EH (cell line): Measurements from ENCODE around the gene HGFAC.
A peak's percentile ranks its signal among the peaks of the same experiment; 100 is the strongest.

ENCODE experiments used
- DNase-seq: peaks from one replicate; pipeline ENCODE4 v3.0.0-alpha.2; 2015; ENCODE audit warnings: low read depth

Gene HGFAC

DNA sequence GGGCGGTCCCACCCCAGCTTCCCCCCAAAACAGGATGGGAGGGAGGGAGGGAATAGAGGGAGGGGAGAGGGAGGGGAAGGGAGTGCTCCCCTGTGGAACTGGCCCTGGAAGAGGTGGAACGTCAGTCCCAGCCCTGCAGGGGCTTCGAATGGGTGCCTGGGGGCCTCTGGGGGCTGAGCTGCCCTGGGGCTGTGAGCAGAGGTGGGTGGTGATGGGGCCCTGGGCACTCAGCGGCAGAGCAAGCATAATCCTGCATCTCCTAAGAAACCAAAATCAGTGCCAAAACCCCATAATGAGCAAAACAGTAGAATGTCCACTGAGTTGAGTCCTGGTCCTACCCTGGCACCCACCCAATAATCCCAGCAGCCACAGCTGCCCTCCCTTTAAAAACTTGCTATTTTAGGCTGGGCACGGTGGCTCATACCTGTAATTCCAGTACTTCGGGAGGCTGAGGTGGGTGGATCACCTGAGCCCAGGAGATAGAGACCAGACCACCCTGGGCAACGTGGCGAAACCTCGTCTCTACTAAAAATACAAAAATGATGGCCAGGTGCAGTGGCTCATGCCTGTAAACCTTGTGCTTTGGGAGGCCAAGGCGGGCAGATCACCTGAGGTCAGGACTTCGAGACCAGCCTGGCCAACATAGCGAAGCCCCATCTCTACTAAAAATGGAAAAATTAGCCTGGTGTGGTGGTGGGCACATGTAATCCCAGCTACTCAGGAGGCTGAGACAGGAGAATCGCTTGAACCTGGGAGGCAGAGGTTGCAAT lies 32.4 kb downstream of the HGFAC start:
- DNase-seq: no peak

DNA sequence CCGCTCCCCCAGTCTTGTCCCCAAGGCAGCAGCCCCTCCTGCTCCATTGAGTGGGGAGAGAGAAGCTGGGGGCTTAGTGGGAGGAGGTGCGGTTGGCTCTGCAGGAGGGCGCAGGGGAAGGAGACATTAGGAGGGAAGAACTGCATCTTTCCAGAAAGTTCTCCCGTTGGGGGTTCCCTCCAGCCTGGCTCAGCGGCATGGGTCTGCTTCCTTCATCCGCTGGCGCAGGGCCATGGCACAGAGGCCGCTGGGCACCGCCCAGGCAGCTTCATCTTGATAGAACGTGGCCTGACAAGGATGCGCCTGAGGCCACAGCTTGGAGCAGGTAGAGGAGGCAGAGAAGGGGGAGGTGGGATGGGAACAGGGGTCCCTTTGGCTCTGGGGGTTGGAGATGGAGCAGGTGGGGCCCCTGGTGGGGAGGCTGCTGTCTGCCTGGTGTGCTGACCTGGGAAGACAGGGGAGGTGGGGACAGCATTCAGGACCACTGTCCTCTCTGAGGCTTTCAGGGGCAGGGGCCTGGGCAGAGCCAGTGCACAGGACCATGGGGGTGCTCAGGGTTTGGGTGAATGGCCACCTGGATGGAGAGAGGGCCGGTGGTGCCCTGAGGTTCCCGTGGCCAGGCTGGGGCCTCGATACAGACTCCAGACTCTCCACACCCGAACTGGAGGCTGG lies 33.4 kb downstream of the HGFAC start:
- DNase-seq: no peak

DNA sequence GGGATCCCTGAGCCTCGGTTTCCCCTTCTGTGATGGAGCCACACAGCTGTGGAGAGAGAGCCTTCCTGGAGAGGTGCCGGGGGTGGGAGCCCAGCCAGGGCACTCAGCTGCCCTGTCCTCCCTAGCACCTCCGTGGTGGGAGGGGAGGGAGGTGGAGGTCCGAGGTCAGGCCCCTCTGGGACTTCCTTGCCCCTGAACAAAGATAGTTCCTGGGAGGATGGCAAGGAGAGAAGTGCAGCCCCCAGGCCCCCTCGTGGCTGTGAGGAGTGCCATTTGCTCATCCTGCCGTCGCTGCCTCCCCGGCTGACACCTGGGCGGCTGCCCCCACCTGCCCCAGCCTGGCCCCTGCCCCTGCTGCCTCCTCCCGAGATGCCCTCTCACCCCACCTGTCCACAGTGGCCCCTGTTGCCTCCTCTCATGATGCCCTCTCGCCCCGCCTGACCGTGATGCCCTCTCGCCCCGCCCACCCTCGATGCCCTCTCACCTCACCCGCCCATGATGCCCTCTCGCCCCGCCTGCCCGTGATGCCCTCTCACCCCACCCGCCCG lies 34.0 kb downstream of the HGFAC start:
- DNase-seq: no peak

DNA sequence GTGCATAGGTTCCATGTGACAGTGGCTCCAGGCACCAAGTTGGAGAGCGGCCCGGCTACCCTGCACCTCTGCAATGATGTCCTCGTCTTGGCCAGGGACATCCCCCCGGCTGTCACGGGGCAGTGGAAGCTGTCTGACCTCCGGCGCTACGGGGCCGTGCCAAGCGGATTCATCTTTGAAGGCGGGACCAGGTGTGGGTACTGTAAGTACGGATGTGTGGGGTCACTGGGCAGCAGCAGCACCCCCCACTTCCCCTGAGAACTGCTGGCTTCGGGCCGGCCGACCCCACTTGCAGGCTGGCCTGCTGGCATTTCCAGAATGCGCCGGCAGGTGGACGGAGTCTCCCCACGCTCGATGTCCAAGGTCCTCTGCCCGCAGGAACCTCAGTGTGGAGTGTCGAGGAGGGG lies 34.6 kb downstream of the HGFAC start:
- no peak for DNase-seq

DNA sequence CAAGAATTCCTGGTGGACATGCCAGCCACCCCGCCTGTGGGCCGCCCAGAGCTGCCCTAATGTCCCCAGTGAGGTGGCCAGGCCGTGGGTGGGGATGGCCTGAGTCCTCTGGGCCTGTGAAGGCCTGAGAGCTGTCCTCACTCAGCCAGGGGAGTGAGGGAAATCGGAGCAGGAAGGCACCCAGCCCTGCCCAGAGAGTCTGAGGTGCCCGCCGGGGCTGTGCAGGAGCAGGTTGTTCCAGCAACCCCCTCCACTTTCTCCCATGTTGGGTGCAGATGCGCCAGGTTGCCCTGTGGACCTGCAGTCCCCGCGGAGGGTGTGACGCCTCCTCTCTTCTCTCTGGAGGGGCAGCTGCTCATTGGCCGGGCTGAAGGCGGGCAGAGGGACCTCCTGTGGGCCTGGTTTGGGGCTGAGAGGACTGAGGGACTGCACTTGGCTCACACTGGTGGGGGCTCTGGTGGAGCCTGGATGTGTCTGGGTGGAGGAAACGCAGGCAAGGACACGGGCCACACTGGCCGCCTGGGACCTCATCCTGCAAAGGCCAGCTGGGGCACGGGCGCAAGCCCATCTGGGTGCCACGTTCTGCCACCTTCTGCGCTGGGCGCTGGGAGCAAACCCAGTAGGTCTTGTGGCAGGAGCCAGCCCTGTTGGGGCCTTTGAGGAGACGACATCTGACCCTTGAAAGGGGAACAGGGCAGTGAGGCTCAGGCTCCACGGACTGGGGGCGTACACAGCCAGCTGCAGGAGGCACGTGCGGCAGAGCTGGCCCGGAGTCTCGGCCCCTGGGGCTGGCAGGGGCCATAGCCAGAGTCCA lies 35.4 kb downstream of the HGFAC start:
- DNase-seq: no peak

DNA sequence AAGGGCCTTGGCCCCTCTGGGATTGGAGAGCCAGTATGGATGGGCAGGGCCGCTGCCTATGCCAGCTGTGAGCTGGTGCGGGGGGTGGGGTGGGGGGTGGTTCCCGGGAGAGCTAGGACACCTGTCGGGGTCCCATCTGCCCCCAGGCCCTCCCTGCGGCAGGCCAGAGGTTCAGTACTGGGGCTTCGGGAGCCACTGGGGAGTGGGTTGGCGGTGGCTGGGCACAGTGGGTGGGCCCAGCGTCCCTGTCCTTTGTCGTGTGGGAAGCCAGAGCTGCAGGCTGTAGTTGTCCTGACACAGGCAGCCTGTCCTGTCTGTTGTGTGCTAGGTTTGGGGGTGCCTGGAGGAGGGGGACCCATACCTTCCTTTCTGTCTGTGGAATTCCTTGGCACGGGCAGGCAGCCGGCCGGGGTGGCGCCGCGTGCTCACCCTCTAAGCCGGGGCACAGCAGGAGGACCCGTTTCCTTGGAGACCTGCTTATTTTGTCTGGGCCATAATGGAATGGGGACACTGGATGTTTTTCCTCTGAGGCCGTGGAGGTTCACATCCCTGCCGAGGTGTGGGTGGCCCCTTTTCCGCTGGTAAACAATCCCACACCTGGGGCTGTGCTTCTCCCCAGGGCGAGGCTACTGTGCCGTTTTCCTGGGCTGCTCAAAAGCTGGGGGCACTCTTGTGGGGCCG lies 36.1 kb downstream of the HGFAC start:
- no peak for DNase-seq

DNA sequence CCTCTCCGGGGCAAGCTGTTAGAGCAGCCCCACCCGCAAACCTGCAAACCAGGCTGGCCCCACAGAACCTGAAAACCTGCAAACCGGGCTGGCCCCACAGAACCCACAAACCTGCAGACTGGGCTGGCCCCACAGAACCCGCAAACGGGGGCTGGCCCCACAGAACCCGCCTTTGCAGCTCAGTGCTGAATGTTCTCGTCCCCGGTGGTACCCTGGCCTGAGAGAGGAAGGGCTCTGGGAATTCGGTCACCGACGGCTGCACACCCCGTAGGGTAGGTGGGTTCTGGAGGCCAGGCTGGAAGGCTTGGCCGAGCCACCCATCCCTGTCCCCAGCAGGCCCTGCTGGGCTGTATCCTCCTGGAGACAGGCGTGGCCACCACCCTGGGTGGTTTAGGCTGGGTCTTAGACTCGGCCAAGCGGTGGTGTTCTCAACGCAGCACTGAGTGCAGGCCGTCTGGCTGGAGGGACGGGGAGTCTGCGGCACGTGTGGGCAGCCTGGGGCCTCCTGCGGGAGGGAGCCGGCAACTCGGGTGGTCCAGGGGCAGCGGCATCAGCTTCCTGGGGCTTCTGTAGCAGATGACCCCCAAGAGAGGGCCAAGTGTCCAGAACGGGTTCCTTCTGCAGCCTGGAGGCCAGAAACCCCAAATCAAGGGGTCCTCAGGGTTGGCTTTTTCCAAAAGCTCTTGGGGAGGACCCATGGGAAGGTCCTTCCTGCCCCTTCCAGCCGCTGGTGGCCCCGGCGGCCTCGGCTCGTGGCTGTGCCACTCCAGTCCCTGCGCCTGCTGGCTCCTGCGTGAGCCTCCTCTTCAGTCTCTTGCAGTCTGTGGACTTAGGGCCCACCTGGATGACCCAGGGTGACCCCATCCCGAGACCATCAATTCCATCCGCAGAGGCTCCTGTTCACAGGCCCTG lies 36.9 kb downstream of the HGFAC start:
- no peak for DNase-seq

DNA sequence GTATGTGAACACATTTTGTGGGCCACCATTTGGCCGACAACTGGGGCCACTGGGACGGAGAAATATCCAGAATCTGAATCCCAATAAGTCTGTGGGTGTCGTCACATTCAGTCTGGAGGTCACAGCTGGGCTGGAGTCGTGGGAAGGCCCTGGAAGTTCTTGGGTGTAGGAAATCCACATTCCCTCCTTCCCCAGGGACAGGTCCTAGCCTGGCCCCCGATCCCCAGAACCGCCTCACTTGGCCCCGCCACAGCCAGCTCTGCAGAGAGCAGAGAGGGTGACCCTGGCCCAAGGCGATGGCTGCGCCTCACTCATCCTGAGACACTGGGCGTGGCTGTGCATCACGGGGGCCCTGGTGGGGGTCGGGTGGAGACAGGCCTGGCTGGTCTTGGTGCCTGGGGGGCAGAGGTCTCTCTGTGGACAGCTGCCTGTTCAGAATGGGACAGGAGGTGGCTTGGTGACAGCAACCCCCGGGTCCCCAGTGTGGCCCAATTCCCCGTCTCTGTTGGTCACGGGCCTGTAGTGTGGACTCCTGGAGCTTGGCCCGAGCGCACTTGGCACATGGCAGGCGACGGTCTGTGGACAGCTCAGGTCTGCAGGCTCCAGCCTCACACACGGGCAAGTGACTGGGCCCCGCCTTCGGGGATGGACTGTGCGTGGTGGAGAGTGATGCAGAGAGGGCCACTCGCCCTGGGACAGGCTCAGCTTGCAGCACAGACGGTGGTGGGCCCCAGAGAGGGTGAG lies 37.8 kb downstream of the HGFAC start:
- DNase-seq: no peak

DNA sequence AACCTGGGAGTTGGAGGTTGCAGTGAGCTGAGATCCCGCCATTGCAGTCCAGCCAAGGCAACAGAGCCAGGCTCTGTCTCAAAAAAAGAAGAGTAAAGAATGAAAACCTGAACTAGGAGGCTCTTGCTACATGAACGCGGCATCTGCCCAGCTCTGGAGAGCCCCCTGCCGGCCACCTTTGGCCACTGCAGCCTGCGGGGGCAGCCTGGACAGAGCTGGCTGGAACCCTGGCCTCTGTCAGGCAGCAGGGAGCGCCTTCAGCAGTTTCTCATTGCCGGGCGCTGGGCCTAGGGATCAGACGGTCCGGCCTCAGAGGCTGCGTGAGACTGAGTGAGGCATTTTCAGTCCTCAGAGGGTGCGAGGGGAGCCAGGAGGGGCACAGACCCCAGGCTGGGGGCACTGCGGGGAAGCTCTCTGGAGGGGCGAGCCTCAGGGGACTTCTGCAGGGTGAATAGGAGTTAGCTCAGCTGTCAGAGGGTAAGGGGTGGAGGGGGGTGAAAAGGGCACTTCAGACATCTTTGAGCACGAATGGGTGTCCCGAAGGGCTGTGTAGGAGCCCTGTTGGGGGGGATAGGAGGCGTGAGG lies 38.9 kb downstream of the HGFAC start:
- peak; percentile 74 for DNase-seq

DNA sequence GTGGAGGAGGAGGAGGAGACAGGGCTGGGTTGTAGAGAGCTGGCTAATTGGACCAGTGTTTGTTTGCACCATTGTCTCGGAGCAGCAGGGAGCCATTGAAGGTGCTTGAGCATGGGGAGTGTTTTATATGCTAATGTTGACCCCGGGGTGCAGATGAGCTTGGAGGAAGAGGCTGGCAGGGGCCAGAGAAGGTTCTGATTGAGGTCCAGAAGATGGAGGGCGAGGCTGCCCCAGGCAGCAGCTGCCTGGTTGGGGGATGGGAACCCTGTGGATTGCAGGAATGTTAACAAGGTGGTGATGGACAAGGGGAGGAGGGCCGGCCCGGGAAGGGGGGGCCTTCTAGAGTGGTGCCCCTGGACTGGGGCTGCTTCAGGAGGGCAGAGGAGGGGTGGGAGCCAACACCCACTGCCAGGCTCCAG lies 39.4 kb downstream of the HGFAC start:
- DNase-seq: no peak

DNA sequence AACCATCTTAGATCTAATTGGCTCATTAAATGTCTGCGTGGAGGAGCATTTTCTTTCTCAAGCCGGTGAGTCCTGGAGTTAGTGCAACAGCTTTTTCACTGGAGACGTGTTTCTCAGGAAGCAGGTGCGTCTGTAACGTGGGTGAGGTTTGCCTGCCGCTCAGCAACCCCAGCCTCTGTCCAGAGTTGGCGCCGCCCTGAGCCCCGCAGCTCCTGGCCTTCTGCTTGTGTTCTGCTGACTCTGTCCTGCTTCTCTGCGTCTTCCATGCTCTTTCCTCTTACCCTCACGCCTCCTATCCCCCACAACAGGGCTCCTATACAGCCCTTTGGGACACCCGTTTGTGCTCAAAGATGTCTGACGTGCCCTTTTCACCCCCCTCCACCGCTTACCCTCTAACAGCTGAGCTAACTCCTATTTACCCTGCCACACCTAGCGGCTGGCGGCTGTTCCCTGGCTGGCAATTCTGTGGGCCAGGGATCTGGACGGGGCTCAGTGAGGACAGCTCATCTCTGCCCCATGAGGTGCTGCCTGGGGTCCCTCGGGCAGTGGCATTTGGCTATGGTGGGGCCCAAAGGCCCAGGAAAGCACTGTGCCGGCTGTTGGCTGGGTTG lies 40.1 kb downstream of the HGFAC start:
- no peak for DNase-seq

DNA sequence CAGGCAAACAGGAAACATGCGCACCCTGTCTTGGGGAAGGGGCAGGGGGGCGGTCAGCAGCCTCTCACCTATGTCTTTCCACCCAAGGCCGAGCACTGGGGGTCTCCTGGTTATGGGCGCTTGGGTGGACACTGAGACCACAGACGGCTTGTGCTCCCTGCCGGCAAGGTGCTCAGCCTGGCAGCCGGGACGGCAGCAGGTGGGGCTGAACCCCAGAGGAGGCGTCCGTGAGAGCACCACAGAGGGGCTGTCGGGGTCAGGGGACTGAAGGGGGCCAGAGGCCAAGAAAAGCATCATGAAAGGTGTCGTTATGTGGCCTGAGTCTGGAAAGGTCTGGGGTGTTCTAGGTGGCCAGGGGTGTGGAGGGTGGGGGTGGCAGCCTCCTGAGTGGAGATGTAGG lies 40.9 kb downstream of the HGFAC start:
- DNase-seq: no peak

DNA sequence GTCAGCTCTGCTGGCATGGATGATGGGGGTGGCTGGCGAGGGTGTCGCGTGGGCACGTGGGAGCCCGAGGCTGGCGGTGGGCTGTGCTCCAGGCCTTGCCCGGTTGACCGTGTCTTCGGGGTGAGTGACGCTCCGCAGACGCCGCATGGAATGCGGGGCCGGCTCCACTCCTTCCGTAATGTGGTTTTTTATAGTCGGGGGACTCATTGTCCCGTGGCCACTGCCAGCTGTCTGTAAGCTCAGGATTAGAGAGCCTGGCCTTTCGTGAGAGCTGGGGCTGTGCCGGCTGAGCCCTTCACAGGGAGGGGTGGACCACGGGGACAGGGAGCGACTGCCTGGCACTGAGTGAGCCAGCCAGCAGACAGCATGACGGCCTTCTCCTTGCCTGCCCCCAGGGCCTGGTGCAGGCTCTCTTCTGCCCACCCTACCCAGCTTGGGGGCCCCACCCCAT lies 41.7 kb downstream of the HGFAC start:
- peak; percentile 75 for DNase-seq

DNA sequence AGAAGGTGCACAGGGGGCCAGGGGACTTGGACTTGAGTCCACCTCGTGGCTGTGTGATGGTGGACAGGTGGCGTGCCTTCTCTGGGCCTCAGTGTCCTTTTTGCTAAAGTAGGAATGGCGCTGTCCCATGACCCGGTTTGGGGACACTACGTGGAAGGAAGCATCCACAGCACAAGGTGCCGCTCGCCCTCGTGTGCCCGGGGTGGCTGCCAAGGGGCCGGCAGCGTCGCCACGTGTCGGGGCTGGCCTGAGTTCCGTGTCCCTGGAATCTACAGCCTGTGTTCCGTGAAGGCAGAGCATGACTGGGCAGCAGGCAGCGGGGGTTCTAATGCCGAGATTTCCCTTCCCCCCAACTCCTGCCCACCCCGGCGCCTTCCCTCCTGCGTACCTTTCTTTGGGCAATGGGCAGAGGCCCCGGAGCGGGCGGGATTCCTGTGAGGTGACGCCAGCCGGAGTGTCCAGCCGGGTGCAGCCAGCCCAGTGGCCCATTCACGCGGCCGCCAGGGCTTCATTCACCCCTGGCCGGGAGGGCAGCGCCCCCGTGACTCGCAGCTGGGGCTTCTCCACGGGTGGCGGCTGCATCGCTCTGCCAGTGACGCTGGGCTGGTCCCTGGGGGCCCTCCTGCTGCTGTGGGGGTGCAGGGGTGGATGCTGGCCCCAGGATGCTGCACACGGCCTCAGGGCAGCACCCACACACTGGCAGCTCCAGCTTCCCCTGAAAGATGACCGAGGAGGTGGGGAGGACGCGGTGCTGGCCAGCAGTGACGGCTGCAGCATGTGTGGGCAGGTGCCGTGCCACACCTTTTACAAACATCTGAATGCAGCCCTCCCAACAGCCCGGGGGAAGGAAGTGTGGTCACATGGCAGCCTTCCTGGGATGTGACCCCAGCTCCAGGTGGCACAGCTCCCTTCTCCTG lies 42.5 kb downstream of the HGFAC start:
- DNase-seq: no peak

DNA sequence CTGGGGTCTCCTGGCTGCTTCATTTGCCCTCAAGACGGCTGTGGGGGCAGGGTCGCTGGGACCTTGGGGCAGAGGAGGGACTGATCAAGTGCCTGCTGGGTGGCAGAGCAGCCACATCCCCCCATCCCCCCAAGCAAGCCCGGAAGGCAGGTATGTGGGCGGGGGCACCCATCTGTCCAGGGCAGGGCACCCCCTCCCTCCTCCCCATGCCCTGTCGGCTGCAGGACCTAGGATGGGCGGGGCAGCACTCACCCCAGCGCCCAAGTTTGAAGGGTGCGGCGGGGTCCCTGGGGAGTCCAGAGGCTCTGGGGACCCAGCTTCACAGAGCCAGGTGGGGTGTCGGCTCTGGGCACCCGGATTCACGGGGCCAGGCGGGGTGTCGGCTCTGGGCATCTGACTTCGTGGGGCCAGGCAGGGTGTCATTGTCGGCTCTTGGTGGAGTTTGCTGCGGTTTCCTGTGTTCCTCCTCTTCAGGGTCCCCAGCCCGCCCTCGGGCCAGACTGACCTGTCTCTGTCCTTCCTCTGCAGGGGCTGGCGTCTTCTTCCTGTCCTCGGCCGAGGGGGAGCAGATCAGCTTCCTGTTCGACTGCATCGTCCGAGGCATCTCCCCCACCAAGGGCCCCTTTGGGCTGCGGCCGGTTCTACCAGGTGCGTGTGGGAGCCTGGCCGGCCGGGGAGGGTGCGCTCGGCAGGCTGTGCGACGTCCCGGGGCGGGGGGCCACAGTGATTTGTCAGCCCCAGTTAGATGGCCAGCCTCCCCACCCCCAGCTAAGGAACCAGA lies 43.4 kb downstream of the HGFAC start:
- no peak for DNase-seq

DNA sequence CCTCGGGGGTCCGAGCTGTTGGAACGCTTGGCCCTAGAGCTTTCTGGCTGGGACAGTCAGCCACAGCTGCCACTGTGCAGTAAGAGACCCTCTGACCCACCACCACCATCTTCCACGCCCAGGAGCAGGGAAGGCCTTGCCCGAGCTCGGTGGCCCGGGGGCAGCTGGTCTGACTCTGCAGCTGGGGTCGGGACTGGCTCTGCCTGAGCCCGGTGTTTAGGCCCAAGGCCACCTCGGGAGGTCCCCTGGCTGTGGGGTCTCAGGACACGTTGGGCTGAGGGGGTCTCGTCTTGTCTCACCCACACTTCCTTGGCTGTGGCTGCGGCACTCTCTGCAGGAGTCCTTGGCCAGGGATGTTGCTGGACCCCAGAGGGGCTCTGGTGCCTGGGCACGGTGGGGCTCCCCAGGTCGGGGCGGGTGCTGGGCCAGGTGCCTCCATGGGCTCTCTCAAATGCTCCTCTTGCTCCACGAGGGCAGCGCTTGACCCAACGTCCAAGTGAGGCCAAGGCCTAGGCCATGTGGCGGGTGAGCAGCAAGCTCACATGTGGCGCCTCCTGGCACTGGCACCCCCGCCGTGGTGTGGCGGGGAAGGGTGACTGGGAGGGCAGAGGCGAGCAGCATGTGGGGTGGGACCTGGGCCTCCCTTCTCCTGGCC lies 44.2 kb downstream of the HGFAC start:
- no peak for DNase-seq
